ENCODE measurements around the gene CES5A.

GRCh38 chr16:55908641-55909040 lies 33.5 kb upstream of the CES5A start:
- TF ChIP-seq CTCF (IDR thresholded peaks at IDR 0.05; ENCODE audit: borderline replicate concordance, extremely low read depth, low read length, poor library complexity, severe bottlenecking) (no peak), EZH2 (IDR thresholded peaks at IDR 0.05; ENCODE audit: borderline replicate concordance, low read depth, low read length, severe bottlenecking) (no peak)

All from DND-41 (cell line).